Type B pancreatic cell (in vitro differentiated cells): ENCODE measurements around the gene SDK2. TPM values are rescaled to one million over a fixed set of nuclear protein-coding genes. Genes with fewer than 3 reads are reported as not detected.

ENCODE experiments used
- DNase-seq: peaks from one replicate; pipeline ENCODE4 v3.0.0; 2021; ENCODE audit warnings: mixed read lengths; ENCODE audit not compliant: unreplicated experiment; ENCODE audit errors: extremely low spot score
- H3K27ac Mint-ChIP-seq: 2 replicates; pipeline ENCODE4 v1.8.0; 2021; ENCODE audit warnings: mild to moderate bottlenecking, mixed read lengths
- H3K27me3 Mint-ChIP-seq: 2 replicates; pipeline ENCODE4 v1.8.0; 2021; ENCODE audit warnings: mixed read lengths
- H3K36me3 Mint-ChIP-seq: 2 replicates; pipeline ENCODE4 v1.8.0; 2021; ENCODE audit warnings: mixed read lengths
- H3K4me1 Mint-ChIP-seq: one replicate; pipeline ENCODE4 v1.8.0; 2021; ENCODE audit warnings: mixed read lengths; ENCODE audit not compliant: unreplicated experiment
- H3K4me3 Mint-ChIP-seq: 2 replicates; pipeline ENCODE4 v1.8.0; 2021; ENCODE audit warnings: mild to moderate bottlenecking, mixed read lengths
- H3K9me3 Mint-ChIP-seq: 2 replicates; pipeline ENCODE4 v1.8.0; 2021; ENCODE audit warnings: mixed read lengths
- total RNA-seq: library from RNA; stranded (reverse); gene quantifications from 2 replicates; pipeline ENCODE4 v1.2.1, GENCODE V29; 2021; ENCODE audit warnings: low replicate concordance
- TF ChIP-seq, protein P1 (sequence below): fragments of 200-600 bp; sonication (generic); conservative IDR thresholded peaks from 2 replicates; pipeline ENCODE4 v1.5.0; 2021; ENCODE audit warnings: antibody characterized with exemption, mild to moderate bottlenecking

Gene SDK2
- total RNA-seq, 1 donor from 2014 or later: 47.3 TPM

- H3K27me3 Mint-ChIP-seq: no peaks in the 10 kb centered on the region
- H3K4me1 Mint-ChIP-seq: peaks cover 8% of the 10 kb centered on the region
- H3K27ac Mint-ChIP-seq: no peak overlapping the region
- TF ChIP-seq, protein P1, sequence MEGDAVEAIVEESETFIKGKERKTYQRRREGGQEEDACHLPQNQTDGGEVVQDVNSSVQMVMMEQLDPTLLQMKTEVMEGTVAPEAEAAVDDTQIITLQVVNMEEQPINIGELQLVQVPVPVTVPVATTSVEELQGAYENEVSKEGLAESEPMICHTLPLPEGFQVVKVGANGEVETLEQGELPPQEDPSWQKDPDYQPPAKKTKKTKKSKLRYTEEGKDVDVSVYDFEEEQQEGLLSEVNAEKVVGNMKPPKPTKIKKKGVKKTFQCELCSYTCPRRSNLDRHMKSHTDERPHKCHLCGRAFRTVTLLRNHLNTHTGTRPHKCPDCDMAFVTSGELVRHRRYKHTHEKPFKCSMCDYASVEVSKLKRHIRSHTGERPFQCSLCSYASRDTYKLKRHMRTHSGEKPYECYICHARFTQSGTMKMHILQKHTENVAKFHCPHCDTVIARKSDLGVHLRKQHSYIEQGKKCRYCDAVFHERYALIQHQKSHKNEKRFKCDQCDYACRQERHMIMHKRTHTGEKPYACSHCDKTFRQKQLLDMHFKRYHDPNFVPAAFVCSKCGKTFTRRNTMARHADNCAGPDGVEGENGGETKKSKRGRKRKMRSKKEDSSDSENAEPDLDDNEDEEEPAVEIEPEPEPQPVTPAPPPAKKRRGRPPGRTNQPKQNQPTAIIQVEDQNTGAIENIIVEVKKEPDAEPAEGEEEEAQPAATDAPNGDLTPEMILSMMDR: no peak
- peaks cover 4% of the 10 kb centered on the region for H3K36me3 Mint-ChIP-seq
- H3K9me3 Mint-ChIP-seq: no peaks in the 10 kb centered on the region
- no peak overlapping the region for H3K4me3 Mint-ChIP-seq
- no peak for DNase-seq
Observed at GRCh38 chr17:73427198-73427597, 217.0 kb downstream of the SDK2 start.

DNA sequence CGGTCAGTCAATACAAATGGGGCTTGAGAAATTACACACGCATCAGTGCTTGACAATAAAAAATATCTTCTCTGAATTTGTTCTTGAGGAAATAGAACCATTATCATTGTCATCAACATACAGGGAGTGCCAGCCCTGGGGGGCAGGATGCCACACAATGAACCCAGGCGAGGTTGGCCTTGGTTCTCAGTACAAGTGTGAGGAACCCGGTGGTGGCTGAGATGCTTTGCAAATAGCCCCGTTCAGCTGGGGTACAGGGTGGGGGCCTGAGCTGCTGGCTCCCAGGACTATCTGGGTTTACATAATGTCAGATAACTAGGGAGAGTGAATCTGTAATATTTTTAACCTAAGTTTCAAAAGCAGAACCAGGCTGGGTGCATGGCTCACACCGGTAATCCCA lies 219.7 kb downstream of the SDK2 start:
- no peak for DNase-seq
- Mint-ChIP-seq H3K4me1 (peaks cover 8% of the 10 kb centered on the region), H3K36me3 (peaks cover 8% of the 10 kb centered on the region), H3K27me3 (no peaks in the 10 kb centered on the region), H3K27ac (no peak overlapping the region), H3K9me3 (no peaks in the 10 kb centered on the region), H3K4me3 (no peak overlapping the region)
- TF ChIP-seq, protein P1: no peak

DNA sequence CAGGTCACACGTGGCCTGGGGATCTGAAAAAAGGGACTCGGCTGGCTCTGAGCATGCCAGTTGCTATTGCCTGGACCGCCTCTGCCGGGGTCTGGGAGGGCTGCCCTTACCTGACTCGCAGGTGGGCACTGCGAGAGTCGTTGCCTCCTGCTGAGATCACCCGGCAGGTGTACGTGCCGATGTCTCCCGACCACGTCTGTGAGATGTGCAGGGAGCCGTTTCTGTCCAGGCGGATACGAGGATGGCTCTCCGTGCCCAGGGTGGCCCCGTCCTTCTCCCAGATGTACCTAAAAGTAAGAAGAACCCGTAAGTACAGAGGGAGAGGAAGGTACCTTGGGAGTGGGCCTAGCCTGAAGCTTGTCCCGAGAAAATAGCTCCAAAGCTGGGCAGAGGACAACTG lies 220.4 kb downstream of the SDK2 start:
- DNase-seq: no peak
- TF ChIP-seq, protein P1: no peak
- Mint-ChIP-seq H3K9me3 (no peaks in the 10 kb centered on the region), H3K27me3 (no peaks in the 10 kb centered on the region), H3K27ac (no peak overlapping the region), H3K36me3 (peaks cover 4% of the 10 kb centered on the region), H3K4me3 (no peak overlapping the region), H3K4me1 (peaks cover 4% of the 10 kb centered on the region)

DNA sequence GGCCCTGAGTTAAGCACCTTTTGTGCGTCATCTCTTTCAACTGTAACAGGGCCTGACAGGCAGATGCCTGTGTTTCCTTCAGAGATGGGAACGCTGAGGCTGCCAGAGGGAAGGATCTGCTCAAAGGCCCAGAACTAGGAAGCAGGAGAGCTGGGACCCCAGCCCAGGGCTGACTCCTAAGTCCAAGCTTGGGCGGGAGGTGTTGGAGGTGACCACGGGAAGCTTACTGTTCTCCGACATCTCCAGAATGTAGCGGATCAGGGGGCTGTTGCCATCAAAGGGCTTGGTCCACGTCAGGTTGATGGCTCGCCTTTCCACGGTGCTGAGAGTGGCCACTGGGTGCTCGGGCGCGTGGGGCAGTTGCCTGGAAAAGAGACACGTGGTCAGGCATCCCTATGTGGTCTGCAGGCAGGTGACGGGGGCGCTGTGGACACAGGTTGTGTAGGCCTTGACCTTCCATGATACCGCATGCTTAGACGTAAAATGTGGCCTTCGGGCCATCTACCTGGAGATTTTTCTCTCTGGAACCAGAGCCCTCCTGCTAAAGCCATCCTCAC lies 221.0 kb downstream of the SDK2 start:
- peaks cover 4% of the 10 kb centered on the region for H3K36me3 Mint-ChIP-seq
- H3K4me3 Mint-ChIP-seq: no peak overlapping the region
- no peak overlapping the region for H3K27ac Mint-ChIP-seq

GRCh38 chr17:73422121-73422520 lies 222.1 kb downstream of the SDK2 start:
- H3K4me1 Mint-ChIP-seq: peaks cover 4% of the 10 kb centered on the region
- DNase-seq: no peak
- H3K36me3 Mint-ChIP-seq: peaks cover 4% of the 10 kb centered on the region
- no peaks in the 10 kb centered on the region for H3K27me3 Mint-ChIP-seq
- no peak overlapping the region for H3K4me3 Mint-ChIP-seq
- H3K27ac Mint-ChIP-seq: no peak overlapping the region
- TF ChIP-seq, protein P1: no peak
- no peaks in the 10 kb centered on the region for H3K9me3 Mint-ChIP-seq

More for the DNA sequence above, 221.0 kb downstream of the SDK2 start:
- Mint-ChIP-seq H3K9me3 (no peaks in the 10 kb centered on the region), H3K27me3 (no peaks in the 10 kb centered on the region), H3K4me1 (peaks cover 4% of the 10 kb centered on the region)
- TF ChIP-seq, protein P1: no peak
- no peak for DNase-seq

- no peak overlapping the region for H3K27ac Mint-ChIP-seq
- DNase-seq: no peak
- TF ChIP-seq, protein P1: peak; percentile 51
- no peak overlapping the region for H3K4me3 Mint-ChIP-seq
- H3K27me3 Mint-ChIP-seq: no peaks in the 10 kb centered on the region
- H3K4me1 Mint-ChIP-seq: peaks cover 4% of the 10 kb centered on the region
- peaks cover 4% of the 10 kb centered on the region for H3K36me3 Mint-ChIP-seq
- no peaks in the 10 kb centered on the region for H3K9me3 Mint-ChIP-seq
Observed at GRCh38 chr17:73420897-73421296, 223.3 kb downstream of the SDK2 start.
